NCI-H526 treated with DMSO at 0.1 percent for 48 hours (cell line): ENCODE results near the gene SLC32A1.
A peak's percentile ranks its signal among the peaks of the same experiment; 100 is the strongest.

Source experiments
- DNase-seq: peaks from one replicate; lab custom pipeline; 2025; lab: John Stamatoyannopoulos, UW

Gene SLC32A1, protein sequence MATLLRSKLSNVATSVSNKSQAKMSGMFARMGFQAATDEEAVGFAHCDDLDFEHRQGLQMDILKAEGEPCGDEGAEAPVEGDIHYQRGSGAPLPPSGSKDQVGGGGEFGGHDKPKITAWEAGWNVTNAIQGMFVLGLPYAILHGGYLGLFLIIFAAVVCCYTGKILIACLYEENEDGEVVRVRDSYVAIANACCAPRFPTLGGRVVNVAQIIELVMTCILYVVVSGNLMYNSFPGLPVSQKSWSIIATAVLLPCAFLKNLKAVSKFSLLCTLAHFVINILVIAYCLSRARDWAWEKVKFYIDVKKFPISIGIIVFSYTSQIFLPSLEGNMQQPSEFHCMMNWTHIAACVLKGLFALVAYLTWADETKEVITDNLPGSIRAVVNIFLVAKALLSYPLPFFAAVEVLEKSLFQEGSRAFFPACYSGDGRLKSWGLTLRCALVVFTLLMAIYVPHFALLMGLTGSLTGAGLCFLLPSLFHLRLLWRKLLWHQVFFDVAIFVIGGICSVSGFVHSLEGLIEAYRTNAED

DNA sequence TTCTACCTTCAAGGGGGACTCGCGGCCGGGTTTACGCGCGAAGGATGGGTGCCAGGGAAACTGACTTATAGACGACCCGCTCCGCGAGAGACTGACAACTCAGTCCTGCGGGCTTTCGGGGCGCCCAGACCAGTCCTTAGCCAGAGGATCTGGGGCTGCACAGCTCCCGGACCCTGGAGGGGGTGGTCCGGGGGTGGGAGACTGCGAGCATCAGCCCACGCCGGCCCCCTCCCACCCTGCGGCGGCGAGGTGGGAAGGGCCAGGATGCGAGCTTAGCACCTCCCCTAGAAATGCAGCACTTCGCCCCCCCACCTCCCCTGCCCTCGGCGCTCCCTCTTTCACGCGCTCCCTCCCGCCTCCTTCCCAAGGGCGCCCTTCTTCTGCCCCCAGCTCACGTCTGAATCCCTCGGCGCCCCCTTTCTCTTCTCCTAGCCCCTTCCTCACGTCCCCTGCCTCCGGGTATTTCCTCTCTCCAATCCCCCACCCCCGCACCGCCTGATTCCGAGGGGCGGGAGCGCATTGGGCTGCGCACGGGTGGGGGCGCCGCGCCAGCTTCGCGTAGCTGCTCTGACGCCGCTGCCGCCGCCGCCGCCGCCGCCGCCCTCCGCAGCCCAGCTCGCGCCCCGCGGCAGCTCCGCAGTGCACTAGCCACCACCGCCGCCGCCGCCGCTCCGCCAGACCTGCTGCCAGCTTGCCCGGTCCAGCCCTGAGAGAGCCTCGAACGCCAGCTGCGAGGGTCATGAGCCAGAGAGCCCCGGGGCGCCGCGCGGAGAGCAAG is at the start of gene SLC32A1:
Gene SLC32A1, plus strand, starts transcription at position 639 of the 778 bp plus-strand sequence. CDS start 239 bp downstream, outside the sequence.
- no peak for DNase-seq

DNA sequence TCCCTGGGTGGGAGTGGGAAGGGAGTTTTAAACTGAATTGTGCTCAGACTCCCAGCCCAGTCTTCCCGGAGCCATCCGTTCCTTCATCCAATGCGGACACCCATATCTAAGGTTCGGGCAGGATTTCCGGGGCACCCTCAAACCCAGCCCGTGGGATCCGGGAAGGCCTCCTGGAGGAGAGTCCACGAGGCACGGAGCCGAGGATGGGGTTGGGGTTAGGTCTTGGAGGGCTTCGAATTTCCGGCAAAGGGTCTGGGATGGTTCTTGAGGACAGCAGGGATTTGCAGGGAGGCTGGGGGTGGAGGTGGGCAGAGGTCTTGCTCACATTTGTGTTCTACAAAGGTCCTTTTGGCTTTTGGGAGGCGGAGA is 49.5 kb upstream of the SLC32A1 start:
- DNase-seq: no peak

DNA sequence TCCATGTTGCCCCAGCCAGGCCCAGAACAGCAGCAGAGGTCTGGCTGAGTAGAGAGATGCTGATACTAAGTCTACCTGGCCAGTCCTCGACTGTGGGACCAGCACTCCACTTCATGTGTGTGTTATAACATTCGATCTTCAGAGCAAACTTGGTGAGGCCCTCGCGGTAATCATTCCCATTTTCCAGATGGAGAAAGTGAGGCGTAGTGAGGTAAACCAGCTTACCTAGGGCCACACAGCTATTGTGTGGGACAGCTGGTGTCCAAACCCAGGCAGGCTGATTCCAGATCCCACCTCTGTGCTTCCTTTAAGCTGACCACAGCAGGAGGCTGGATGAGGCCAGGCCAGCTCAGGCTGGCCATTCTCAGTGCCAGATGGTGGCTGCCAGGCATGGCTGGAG is 47.7 kb upstream of the SLC32A1 start:
- no peak for DNase-seq

- DNase-seq: no peak
These were observed 43.6 kb upstream of the SLC32A1 start for GRCh38 chr20:38680500-38681306.

GRCh38 chr20:38685271-38685670 is 39.0 kb upstream of the SLC32A1 start:
- no peak for DNase-seq

DNA sequence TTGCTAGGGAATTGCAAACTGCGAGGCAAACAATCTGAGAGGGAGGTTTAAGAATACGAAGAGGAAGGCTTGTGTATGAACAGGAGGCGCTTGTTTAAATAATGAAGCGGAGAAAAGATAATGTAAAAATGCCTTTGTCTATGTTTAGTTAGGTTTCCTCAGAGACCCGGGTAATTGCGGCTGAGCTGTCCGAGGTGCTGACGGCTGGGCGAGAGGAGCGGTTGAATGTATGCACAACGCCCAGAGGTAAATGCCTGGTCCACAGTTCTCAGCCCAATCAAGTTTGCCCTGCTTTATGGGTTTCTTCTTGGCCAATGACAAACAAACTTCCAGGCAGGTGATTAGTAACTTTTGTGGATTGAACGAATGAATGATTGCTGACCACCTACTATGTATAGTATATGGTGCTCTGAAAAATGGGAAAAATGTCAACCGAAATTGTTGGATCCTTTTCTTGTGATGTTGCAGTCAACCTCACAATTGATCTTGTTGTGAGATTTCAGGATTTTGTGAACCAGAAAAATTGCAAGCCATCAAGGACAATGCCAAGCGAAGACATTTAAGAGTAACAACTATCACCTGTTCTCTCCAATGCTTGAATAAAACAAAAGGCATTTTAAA is 38.3 kb upstream of the SLC32A1 start:
- DNase-seq: no peak

GRCh38 chr20:38692436-38693411 is 31.6 kb upstream of the SLC32A1 start:
- peak; percentile 11 for DNase-seq

DNA sequence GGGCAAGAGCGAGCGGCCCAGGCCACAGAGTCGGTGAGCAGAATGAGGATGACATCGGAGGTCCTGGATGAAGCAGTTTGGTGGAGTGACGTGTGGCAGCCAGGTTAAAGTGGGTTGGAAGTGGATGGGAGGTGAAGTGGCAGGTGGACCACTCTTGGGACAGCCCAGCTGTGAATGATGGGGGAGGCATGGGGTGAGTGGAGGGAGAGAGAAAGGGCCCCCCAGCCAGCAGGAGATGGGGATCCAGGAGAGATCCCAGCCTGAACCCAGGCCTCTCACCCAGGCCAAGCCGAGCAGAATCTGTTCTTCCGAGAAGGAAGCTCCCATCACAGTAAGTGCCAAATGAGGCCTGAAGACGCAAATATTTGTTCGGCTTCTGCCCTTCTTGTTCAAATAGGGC is 27.0 kb upstream of the SLC32A1 start:
- DNase-seq: no peak

GRCh38 chr20:38698541-38698940 is 25.7 kb upstream of the SLC32A1 start:
- no peak for DNase-seq

GRCh38 chr20:38700141-38700540 is 24.1 kb upstream of the SLC32A1 start:
- no peak for DNase-seq

- DNase-seq: no peak
These were observed 23.4 kb upstream of the SLC32A1 start for GRCh38 chr20:38700926-38701325.

GRCh38 chr20:38703526-38703925 is 20.8 kb upstream of the SLC32A1 start:
- no peak for DNase-seq

DNA sequence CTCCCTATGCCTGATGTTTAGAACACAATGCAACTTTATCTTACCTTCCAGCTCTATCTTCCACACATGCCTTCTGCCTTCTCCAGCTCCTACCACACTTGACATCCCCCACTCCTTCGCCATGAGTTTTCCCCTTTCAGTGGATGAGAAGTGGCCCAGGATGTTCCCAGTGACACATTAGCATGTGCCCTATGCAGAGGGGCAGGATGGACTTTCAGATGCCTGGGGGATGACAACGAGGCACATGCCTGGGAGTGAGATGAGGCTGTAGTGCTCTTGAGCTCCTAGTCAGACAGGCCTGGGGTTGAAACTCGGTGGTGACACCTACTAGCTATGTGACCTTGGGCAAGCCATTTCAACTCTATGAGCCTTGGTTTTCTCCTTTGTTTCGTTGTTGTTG is 20.1 kb upstream of the SLC32A1 start:
- DNase-seq: no peak

DNA sequence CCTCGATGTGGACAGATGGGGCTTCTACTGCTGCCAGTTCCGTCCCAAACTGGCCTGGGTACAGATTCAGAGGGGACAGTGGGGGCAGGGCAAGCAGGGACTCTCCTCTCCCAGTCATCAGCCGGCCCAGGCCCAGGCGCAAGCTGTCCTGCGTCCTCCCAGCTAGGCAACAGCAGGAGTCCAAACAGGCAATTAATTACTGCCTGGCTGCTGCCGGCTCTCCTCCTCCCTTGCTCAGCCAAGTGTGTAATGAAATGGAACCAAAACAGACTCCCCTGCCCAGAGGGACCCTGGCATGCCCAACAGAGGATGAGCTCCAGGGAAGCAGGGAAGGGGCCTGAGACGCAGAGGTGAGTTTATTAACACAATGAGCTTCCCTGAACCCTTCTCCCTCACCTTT is 17.8 kb upstream of the SLC32A1 start:
- DNase-seq: peak; percentile 65

DNA sequence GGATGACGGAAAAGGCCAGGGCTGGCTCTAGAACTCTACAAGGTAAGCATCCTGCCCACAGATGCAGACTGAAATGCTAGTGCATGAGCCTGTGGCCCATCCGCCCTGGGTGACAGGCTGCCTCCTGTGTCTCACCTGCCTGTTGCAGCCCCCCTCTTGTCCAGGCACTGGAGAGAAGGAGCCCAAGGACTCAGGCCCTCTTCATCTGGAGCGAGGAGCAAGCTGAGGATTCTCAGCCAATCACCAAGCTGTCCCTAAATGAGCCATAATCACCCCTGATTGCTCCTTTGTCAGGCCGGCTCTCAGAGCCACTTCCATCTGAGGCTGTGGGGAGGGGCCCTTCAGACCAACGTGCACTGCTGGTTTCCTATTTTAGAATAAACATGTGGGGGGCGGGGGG is 10.0 kb upstream of the SLC32A1 start:
- no peak for DNase-seq

DNA sequence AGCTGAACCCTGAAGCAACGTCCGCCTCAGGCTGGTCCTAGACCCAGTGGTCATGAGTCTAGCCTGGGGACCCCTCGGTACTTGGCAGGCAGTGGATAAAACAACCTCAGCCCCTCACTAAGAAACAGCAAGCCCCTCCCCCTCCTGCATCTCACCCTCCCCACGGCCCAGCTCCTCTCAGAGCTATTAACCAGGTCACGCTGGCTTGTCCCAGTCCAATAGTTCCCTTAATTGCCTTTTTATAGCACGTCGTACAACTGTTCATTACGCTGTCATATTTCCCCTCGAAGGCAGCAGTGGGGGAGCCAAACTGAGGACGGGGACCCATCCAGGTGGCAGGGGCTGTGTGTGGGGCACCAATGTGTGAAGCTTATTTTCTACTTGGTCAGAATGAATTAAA is 8.6 kb upstream of the SLC32A1 start:
- no peak for DNase-seq

GRCh38 chr20:38722683-38723016 is 1.6 kb upstream of the SLC32A1 start:
- no peak for DNase-seq

GRCh38 chr20:38723017-38723847 is 1.1 kb upstream of the SLC32A1 start:
- no peak for DNase-seq

GRCh38 chr20:38724626-38725147 is 401 bp downstream of the SLC32A1 start:
- no peak for DNase-seq
